GM20431 (cell line): Measurements from ENCODE around the gene PPP4R3A.
"Not testable (repeated sequence)": the region's sequence is repeated elsewhere in the genome, so short reads cannot be mapped to it uniquely, and the experiment has no call there.

Source experiments
- in situ Hi-C: fragments of 300-500 bp; cut with MseI, MboI; formaldehyde crosslinking; loops from one replicate; pipeline ENCODE4 v1.15.0; 2020; ENCODE audit warnings: low sequenced_read_pairs; ENCODE audit not compliant: unreplicated experiment

PPP4R3A gene

GRCh38 chr14:91413547-91414474 lies 96.3 kb downstream of the PPP4R3A start:
- in situ Hi-C loops: no loop called here

GRCh38 chr14:91412939-91413338 lies 97.2 kb downstream of the PPP4R3A start:
- in situ Hi-C loops: no loop called here

DNA sequence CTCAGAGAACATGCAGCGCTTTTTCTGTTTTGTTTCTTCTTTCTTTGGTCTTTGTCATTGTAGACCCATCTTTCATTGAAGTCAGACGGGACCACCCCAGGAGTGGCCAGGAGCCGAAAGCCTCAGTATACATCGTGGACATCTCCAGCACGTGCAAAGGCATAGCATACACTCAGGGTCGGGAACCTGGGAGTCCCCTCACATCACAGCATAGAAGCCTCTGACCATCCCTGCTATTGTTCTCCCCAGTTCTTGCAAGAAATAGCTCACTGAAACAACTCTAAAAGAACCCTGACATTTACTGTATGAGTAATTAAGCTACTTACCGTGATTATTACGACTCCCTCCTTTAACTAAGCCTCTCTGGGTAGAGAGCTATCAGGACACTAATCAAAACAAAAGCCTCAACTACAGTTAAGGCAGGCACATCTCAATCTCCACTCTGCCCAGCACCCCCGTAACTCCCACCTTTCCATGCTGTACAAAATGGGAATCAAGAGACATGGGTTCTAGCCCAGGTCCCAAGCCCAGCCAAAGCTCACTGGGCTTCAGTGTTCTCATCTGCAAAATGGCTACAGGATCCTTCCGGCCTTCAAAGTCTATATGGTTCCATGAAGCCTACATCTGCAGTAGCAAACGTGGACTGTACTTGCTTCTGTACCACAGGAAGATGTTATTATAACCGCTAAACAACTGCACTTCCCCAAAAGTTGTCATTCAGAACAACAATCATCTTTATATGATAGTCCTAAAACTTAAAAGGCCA lies 99.2 kb downstream of the PPP4R3A start:
- in situ Hi-C loops: no loop called here

DNA sequence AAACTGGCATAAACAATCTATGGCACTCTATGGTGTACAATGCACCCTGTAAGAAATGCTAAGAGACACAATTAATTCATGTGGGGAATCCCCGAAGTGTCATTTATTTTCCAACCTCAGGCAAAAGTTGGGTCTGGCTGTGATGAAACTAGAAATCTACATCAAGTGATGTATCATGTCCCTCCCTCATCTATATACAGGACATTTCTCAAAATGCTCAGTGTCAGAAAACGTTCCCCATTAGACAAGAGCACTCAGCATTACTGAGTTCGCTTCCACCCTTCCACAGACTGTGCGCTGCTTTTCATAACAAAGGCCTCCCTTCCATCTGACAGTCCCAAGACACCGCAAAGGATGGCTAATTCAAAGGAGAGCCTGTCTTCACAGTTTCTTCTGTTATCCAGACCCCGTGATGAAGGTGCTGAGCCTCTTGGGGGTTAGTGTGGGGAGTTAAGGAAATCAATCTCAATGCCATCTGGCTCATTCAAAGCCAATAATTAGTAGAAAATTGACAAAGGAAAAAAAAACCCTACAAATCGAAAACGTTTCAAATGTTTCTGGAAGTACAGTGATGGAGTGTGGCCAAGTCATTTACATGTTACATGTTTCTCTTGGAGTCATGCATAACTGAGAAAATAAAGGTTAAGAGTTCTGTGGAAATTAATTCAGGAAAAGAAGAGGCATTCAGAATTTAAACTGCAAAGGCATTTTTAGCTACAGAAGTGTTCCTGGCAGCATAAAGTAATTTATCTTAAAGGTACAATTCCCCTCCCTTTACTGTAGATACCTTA lies 100.0 kb downstream of the PPP4R3A start:
- in situ Hi-C loops: no loop called here

DNA sequence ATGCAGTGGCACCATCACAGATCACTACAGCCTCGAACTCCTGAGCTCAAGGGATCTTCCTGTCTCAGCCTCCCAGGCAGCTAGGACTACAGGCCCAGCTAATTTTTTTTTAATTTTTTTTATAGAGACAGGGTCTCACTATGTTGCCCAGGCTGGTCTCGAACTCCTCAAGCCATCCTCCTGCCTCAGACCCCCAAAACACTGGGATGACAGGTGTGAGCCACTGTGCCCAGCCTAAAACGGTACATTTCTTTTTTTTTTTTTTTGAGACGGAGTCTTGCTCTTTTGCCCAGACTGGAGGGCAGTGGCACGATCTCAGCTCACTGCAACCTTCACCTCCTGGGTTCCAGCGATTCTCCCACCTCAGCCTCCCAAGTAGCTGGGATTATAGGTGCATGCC lies 100.9 kb downstream of the PPP4R3A start:
- in situ Hi-C loops: not testable (repeated sequence)
